Dendritic cell treated with granulocyte-macrophage colony-stimulating factor and Interleukin-4, amounts not matched to agents 40 ng/mL and 50 ng/mL, for 4 days (primary cell): Measurements from ENCODE around the gene ZNF726.
"Not testable (repeated sequence)": the region's sequence is repeated elsewhere in the genome, so short reads cannot be mapped to it uniquely, and the experiment has no call there.

ENCODE experiments used
- H3K27ac Mint-ChIP-seq: one replicate; pipeline ENCODE4 v1.8.0; 2022; ENCODE audit warnings: mild to moderate bottlenecking, mixed read lengths
- H3K27me3 Mint-ChIP-seq: one replicate; pipeline ENCODE4 v1.8.0; 2022; ENCODE audit warnings: mild to moderate bottlenecking, mixed read lengths
- H3K36me3 Mint-ChIP-seq: one replicate; pipeline ENCODE4 v1.8.0; 2022; ENCODE audit warnings: low read depth, mixed read lengths
- H3K4me1 Mint-ChIP-seq: one replicate; pipeline ENCODE4 v1.8.0; 2022; ENCODE audit warnings: low read depth, mixed read lengths
- H3K4me3 Mint-ChIP-seq: one replicate; pipeline ENCODE4 v1.8.0; 2022; ENCODE audit warnings: mild to moderate bottlenecking, moderate library complexity, mixed read lengths
- H3K9me3 Mint-ChIP-seq: one replicate; pipeline ENCODE4 v1.8.0; 2022; ENCODE audit warnings: mixed read lengths
- intact Hi-C: fragments of 100-400 bp; cut with micrococcal nuclease; formaldehyde crosslinking; loops from one replicate; pipeline ENCODE4 v1.15.0; 2022

The ZNF726 gene

GRCh38 chr19:23963881-23964280, 49.2 kb downstream of the ZNF726 start:
- H3K27ac Mint-ChIP-seq, H3K4me3 Mint-ChIP-seq, H3K4me1 Mint-ChIP-seq, H3K27me3 Mint-ChIP-seq, intact Hi-C loops, H3K36me3 Mint-ChIP-seq: not testable (repeated sequence)
- H3K9me3 Mint-ChIP-seq: peaks cover 51% of the 10 kb centered on the region

DNA sequence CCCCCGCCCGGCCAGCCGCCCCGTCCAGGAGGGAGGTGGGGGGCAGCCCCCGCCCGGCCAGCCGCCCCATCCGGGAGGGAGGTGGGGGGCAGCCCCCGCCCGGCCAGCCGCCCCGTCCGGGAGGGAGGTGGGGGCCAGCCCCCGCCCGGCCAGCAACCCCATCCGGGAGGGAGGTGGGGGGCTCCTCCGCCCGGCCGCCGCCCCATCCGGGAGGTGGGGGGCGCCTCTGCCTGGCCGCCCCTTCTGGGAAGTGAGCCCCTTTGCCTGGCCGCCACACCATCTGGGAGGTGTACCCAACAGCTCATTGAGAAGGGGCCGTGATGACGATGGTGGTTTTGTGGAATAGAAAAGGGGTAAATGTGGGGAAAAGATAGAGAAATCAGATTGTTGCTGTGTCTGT, 49.6 kb downstream of the ZNF726 start:
- H3K4me3 Mint-ChIP-seq, H3K4me1 Mint-ChIP-seq, intact Hi-C loops, H3K27ac Mint-ChIP-seq, H3K36me3 Mint-ChIP-seq, H3K27me3 Mint-ChIP-seq: not testable (repeated sequence)
- H3K9me3 Mint-ChIP-seq: peaks cover 49% of the 10 kb centered on the region

GRCh38 chr19:23969630-23970029, 54.9 kb downstream of the ZNF726 start:
- no peak overlapping the region for H3K4me3 Mint-ChIP-seq

GRCh38 chr19:23971598-23971997, 56.9 kb downstream of the ZNF726 start:
- Mint-ChIP-seq H3K4me1 (no peaks in the 10 kb centered on the region), H3K9me3 (peaks cover 47% of the 10 kb centered on the region), H3K4me3 (no peak overlapping the region), H3K27ac (no peak overlapping the region), H3K27me3 (peaks cover 17% of the 10 kb centered on the region), H3K36me3 (no peaks in the 10 kb centered on the region)
- intact Hi-C loops: no loop called here

More at GRCh38 chr19:23969630-23970029, 54.9 kb downstream of the ZNF726 start:
- intact Hi-C loops: no loop called here
- H3K27me3 Mint-ChIP-seq: peaks cover 17% of the 10 kb centered on the region
- H3K4me1 Mint-ChIP-seq: no peaks in the 10 kb centered on the region
- no peaks in the 10 kb centered on the region for H3K36me3 Mint-ChIP-seq
- peaks cover 56% of the 10 kb centered on the region for H3K9me3 Mint-ChIP-seq
- H3K27ac Mint-ChIP-seq: no peak overlapping the region

GRCh38 chr19:23972161-23972560, 57.5 kb downstream of the ZNF726 start:
- Mint-ChIP-seq H3K36me3 (no peaks in the 10 kb centered on the region), H3K4me3 (no peak overlapping the region), H3K27me3 (peaks cover 17% of the 10 kb centered on the region), H3K4me1 (no peaks in the 10 kb centered on the region), H3K9me3 (peaks cover 47% of the 10 kb centered on the region), H3K27ac (no peak overlapping the region)
- intact Hi-C loops: no loop called here

- no peaks in the 10 kb centered on the region for H3K36me3 Mint-ChIP-seq
- H3K27ac Mint-ChIP-seq: no peak overlapping the region
- H3K9me3 Mint-ChIP-seq: peaks cover 61% of the 10 kb centered on the region
- no peak overlapping the region for H3K4me3 Mint-ChIP-seq
- peaks cover 17% of the 10 kb centered on the region for H3K27me3 Mint-ChIP-seq
- intact Hi-C loops: no loop called here
- no peaks in the 10 kb centered on the region for H3K4me1 Mint-ChIP-seq
These were observed 60.3 kb downstream of the ZNF726 start for GRCh38 chr19:23974941-23975340.

DNA sequence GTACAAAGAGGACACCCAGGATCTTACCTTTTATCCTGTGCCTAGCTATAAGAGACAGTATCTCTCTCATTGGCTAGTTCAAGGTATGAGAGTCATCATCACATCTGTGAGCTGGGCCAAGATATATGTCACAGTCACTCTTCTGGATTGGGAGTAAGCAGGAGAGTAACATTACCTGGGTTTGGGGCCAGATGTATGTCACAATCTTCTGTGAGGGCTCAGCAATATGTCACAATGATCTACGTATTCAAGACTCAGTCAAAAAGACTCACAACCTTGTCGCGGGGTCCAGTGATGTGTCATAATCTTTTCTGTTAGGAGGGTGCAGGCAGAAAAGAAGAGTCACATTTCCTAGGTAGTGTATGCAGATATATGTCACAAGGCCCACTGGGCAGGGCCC, 61.9 kb downstream of the ZNF726 start:
- H3K27ac Mint-ChIP-seq, intact Hi-C loops, H3K4me1 Mint-ChIP-seq, H3K36me3 Mint-ChIP-seq, H3K4me3 Mint-ChIP-seq: not testable (repeated sequence)
- H3K27me3 Mint-ChIP-seq: peaks cover 10% of the 10 kb centered on the region
- H3K9me3 Mint-ChIP-seq: peaks cover 75% of the 10 kb centered on the region

DNA sequence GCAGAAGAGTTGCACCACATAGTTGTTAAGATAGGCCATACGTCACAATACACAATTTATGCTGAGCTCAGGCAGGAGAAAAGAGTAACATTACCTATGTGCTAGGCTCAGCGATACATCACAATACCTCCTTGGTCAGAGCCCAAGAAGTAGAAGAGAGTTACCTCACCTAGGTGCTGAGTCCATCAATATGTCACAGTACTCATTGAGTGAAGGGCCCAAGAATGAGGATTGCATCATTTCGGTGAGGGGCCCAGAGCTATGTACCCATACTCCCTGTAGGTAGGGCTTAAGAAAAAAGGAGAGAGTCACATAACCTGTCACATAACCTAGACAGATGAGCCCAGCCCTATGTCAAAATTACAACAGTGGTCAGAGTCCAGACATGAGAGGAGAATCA, 62.6 kb downstream of the ZNF726 start:
- H3K27me3 Mint-ChIP-seq, intact Hi-C loops, H3K4me3 Mint-ChIP-seq, H3K27ac Mint-ChIP-seq, H3K36me3 Mint-ChIP-seq, H3K4me1 Mint-ChIP-seq: not testable (repeated sequence)
- peaks cover 75% of the 10 kb centered on the region for H3K9me3 Mint-ChIP-seq

DNA sequence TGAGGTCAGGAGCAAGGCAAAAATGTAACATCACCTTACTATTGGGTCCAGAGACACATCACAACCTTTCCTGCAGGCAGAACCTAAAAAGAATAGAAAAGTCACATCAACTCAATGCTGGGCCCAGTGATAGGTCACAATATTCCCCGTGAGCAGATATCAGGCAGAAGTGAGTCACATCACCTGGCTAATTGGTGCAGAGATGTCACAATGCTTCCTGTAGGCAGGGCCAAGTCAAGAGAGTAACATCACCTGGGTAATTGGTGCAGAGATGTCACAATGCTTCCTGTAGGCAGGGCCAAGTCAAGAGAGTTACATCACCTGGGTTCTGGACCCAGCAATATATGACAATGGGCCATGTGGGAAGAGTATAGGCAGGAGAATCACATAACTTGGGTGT, 63.4 kb downstream of the ZNF726 start:
- H3K9me3 Mint-ChIP-seq: peaks cover 75% of the 10 kb centered on the region
- no peak overlapping the region for H3K4me3 Mint-ChIP-seq
- no peak overlapping the region for H3K27ac Mint-ChIP-seq
- H3K27me3 Mint-ChIP-seq: no peaks in the 10 kb centered on the region
- intact Hi-C loops: no loop called here
- H3K36me3 Mint-ChIP-seq: no peaks in the 10 kb centered on the region
- H3K4me1 Mint-ChIP-seq: no peaks in the 10 kb centered on the region

- H3K27ac Mint-ChIP-seq: no peak overlapping the region
- no peaks in the 10 kb centered on the region for H3K36me3 Mint-ChIP-seq
- no peaks in the 10 kb centered on the region for H3K27me3 Mint-ChIP-seq
- intact Hi-C loops: no loop called here
- peaks cover 85% of the 10 kb centered on the region for H3K9me3 Mint-ChIP-seq
- H3K4me3 Mint-ChIP-seq: no peak overlapping the region
- no peaks in the 10 kb centered on the region for H3K4me1 Mint-ChIP-seq
These were observed 66.1 kb downstream of the ZNF726 start for GRCh38 chr19:23980805-23981204.

DNA sequence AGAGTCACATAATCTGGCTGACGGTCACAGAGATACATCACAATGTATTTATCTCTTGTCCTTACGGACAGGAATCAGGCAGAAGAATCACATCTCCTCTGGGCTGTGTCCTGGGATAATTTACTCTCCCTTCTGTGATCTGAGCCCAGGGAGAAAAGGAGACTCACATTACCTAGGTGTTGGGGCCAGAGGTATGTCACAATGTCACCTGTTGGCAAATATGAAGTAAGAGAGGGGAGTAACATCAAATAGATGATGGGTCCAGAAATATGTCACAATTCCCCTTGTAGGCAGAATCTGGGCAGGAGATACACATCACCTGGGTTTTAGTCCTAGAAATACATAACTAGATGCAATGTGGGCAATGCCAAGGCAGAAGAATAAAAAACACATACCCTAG, 67.2 kb downstream of the ZNF726 start:
- intact Hi-C loops: no loop called here
- Mint-ChIP-seq H3K4me3 (no peak overlapping the region), H3K9me3 (peaks cover 93% of the 10 kb centered on the region), H3K36me3 (no peaks in the 10 kb centered on the region), H3K27ac (no peak overlapping the region), H3K27me3 (no peaks in the 10 kb centered on the region), H3K4me1 (no peaks in the 10 kb centered on the region)

DNA sequence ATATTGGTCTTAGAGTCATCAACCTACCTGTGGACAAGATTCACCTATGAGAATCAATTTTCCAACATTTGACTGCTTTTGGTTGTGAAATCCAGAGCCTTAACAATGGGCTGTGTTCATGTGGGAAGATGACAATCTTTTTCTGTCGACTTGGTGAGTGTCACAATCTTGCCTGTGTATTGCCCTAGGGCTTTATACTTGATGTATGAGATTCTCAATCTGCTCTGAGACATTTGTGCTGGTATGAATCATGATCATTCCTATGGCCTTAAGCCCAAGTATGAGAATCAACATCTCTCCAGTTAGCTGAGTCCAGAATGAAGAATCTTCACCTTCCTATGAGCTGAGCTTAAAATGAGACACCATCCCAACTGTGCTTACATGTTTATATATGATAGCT, 68.7 kb downstream of the ZNF726 start:
- no peak overlapping the region for H3K27ac Mint-ChIP-seq
- no peaks in the 10 kb centered on the region for H3K4me1 Mint-ChIP-seq
- peaks cover 91% of the 10 kb centered on the region for H3K9me3 Mint-ChIP-seq
- H3K4me3 Mint-ChIP-seq: no peak overlapping the region
- intact Hi-C loops: no loop called here
- no peaks in the 10 kb centered on the region for H3K27me3 Mint-ChIP-seq
- no peaks in the 10 kb centered on the region for H3K36me3 Mint-ChIP-seq
